Measurements from ENCODE around the gene PDS5B.

DNA sequence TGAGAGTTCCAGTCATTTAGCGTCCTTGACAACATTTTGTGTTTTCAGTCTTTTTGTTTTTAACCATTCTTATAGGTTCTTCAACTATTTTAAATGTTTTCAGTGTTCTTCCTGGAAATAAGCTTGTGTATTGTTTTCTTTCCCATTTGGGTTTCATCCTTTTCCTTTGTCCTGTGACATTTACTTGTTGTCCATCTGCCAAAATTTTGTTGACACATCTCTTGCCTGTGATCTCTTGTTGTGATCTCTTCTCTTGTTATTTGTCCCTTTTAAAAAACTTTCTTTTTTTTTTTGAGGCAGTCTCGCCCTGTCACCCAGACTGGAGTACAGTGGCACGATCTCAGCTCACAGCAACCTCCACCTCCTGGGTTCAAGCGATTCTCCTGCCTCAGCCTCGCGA is 96.5 kb downstream of the PDS5B start:
- TF ChIP-seq CTCF (IDR thresholded peaks at IDR 0.05) (no peak), POLR2A (IDR thresholded peaks at IDR 0.05) (no peak)
